Motor neuron (in vitro differentiated cells): ENCODE data around the gene CNBD2. TPM values are rescaled to one million over a fixed set of nuclear protein-coding genes. Genes with fewer than 3 reads are reported as not detected.
A peak's percentile ranks its signal among the peaks of the same experiment; 100 is the strongest.
"Not testable (repeated sequence)": the region's sequence is repeated elsewhere in the genome, so short reads cannot be mapped to it uniquely, and the experiment has no call there.

Source experiments
- ATAC-seq, 8 experiments: fragments of 200-7000 bp; cut with Tn5 transposase; replicated peaks in 6 of 8; 2 replicates each; pipeline ENCODE4 v1.8.0; 2021; ENCODE audit warnings: mild to moderate bottlenecking in 8 of 8, moderate library complexity in 8 of 8
- H3K27ac ChIP-seq, 2 donors: fragments of 250-450 bp; sonication (Bioruptor Pico); 2 replicates each; pipeline ENCODE4 v1.9.0; 2021; ENCODE audit warnings: antibody characterized with exemption in 2 of 2, mild to moderate bottlenecking in 2 of 2, moderate library complexity in 1 of 2
- H3K4me1 ChIP-seq, 2 donors: fragments of 250-450 bp; sonication (Bioruptor Pico); replicated peaks in 1 of 2; 2 replicates each; pipeline ENCODE4 v1.6.1; 2021; ENCODE audit warnings: antibody characterized with exemption in 2 of 2, mild to moderate bottlenecking in 2 of 2, moderate library complexity in 1 of 2
- H3K4me3 ChIP-seq, 5 donors: fragments of 250-450 bp; sonication (Bioruptor Pico); 2 replicates each; pipeline ENCODE4 v1.9.0; 2021; ENCODE audit warnings: antibody characterized with exemption in 5 of 5, mild to moderate bottlenecking in 5 of 5, moderate library complexity in 4 of 5
- WGBS, 10 experiments: fragments of 450-650 bp; shearing (Covaris generic); methylation state at CpG; one replicate each; pipeline ENCODE4 v1.0.0; 2022; 5-methylcytosine and 5-hydroxymethylcytosine counted together
- in situ Hi-C, 9 experiments: fragments of 400-800 bp; cut with MboI; loops; one replicate each; pipeline ENCODE4 v1.15.0; 2021; ENCODE audit warnings: low sequenced_read_pairs in 9 of 9, low pct_unique_long_range_greater_than_20kb in 2 of 9; ENCODE audit not compliant: unreplicated experiment in 9 of 9
- total RNA-seq, 8 experiments: library from RNA; unstranded; fragments of 300-600 nt; gene quantifications; 2 replicates each; pipeline versions ENCODE4 v1.2.3 to v1.2.4, GENCODE V29; 2022

The CNBD2 gene
- total RNA-seq, 8 experiments from 2014 or later, result 2.2 to 8.4 (median 3.8) TPM

GRCh38 chr20:35979544-35979943 is 11.2 kb downstream of the CNBD2 start:
- ATAC-seq, result peak in 7 of 8 experiments; percentile 51 to 82 (median 66)
- WGBS, 10 experiments, result 4 to 85% (median 55%) methylated on average over 1 to 4 of the region's 5 CpGs; no CpG with 5 or more reads in 2 of the 10 experiments

GRCh38 chr20:35981969-35982368 is 13.6 kb downstream of the CNBD2 start:
- in situ Hi-C loops, result loop anchor here in 6 of 9 experiments (25.0 kb wide), 3 partner anchors 155 to 455 kb away; no protein-coding TSS in a partner anchor
- 0 to 77% (median 50%) methylated on average over 1 to 2 of the region's 3 CpGs; no CpG with 5 or more reads in 5 of the 10 experiments for WGBS, 10 experiments
- peaks cover 0 to 6% of the 10 kb centered on the region in 2 donors for H3K4me1 ChIP-seq
- no peak overlapping the region for H3K4me3 ChIP-seq
- no peak for ATAC-seq
- no peak overlapping the region for H3K27ac ChIP-seq

More at GRCh38 chr20:35979544-35979943, 11.2 kb downstream of the CNBD2 start:
- peaks cover 0 to 6% of the 10 kb centered on the region in 2 donors for H3K4me1 ChIP-seq
- in situ Hi-C loops, result loop anchor here in 6 of 9 experiments (25.0 kb wide), 3 partner anchors 158 to 458 kb away; no protein-coding TSS in a partner anchor
- H3K27ac ChIP-seq, result no peak overlapping the region
- H3K4me3 ChIP-seq, result no peak overlapping the region

- 44 to 100% (median 87%) methylated on average over 1 to 6 of the region's 6 CpGs; no CpG with 5 or more reads in 2 of the 10 experiments for WGBS, 10 experiments
- no peak overlapping the region for H3K27ac ChIP-seq
- ATAC-seq, result no peak
- in situ Hi-C loops, result loop anchor here in 6 of 9 experiments (25.0 kb wide), 3 partner anchors 153 to 453 kb away; no protein-coding TSS in a partner anchor
- no peak overlapping the region for H3K4me3 ChIP-seq
- peaks cover 0 to 4% of the 10 kb centered on the region in 2 donors for H3K4me1 ChIP-seq
These were observed 16.0 kb downstream of the CNBD2 start for GRCh38 chr20:35984382-35984781.

GRCh38 chr20:35985806-35986205 is 17.4 kb downstream of the CNBD2 start:
- H3K27ac ChIP-seq, result no peak overlapping the region
- no peak overlapping the region for H3K4me3 ChIP-seq
- ATAC-seq, result peak in 2 of 8 experiments; percentile 53 to 87
- in situ Hi-C loops, result loop anchor here in 6 of 9 experiments (25.0 kb wide), 3 partner anchors 151 to 451 kb away; no protein-coding TSS in a partner anchor
- 0 to 100% (median 85%) methylated on average over 1 to 2 of the region's 2 CpGs for WGBS, 10 experiments
- no peaks in the 10 kb centered on the region for H3K4me1 ChIP-seq

- WGBS, 10 experiments, result 29 to 100% (median 82%) methylated on average over 1 to 2 of the region's 2 CpGs; no CpG with 5 or more reads in 2 of the 10 experiments
- ATAC-seq, result no peak
- in situ Hi-C loops, result loop anchor here in 6 of 9 experiments (25.0 kb wide), 3 partner anchors 148 to 448 kb away; no protein-coding TSS in a partner anchor
These were observed 20.6 kb downstream of the CNBD2 start for GRCh38 chr20:35988910-35989463.

GRCh38 chr20:35991142-35991771 is 22.9 kb downstream of the CNBD2 start:
- Histone ChIP-seq H3K4me1 (peaks cover 0 to 5% of the 10 kb centered on the region in 2 donors), H3K4me3 (no peak overlapping the region), H3K27ac (no peak overlapping the region)
- 0 to 35% (median 20%) methylated on average over 1 to 3 of the region's 3 CpGs; no CpG with 5 or more reads in 3 of the 10 experiments for WGBS, 10 experiments
- in situ Hi-C loops, result loop anchor here in 8 of 9 experiments (10.0 to 25.0 kb wide), 5 partner anchors 144 to 446 kb away; no protein-coding TSS in a partner anchor
- ATAC-seq, result peak in 3 of 8 experiments; percentile 38 to 40 (median 39)

More at GRCh38 chr20:35988910-35989463, 20.6 kb downstream of the CNBD2 start:
- no peak overlapping the region for H3K4me3 ChIP-seq
- peaks cover 0 to 2% of the 10 kb centered on the region in 2 donors for H3K4me1 ChIP-seq
- no peak overlapping the region for H3K27ac ChIP-seq

GRCh38 chr20:35992713-35993335 is 24.4 kb downstream of the CNBD2 start:
- in situ Hi-C loops, result loop anchor here in 8 of 9 experiments (10.0 to 25.0 kb wide), 5 partner anchors 142 to 444 kb away; no protein-coding TSS in a partner anchor
- ATAC-seq, result peak; percentile 65 to 86 (median 82)
- H3K4me1 ChIP-seq, result peaks cover 0 to 5% of the 10 kb centered on the region in 2 donors
- H3K4me3 ChIP-seq, result no peak overlapping the region
- 0 to 8% (median 0%) methylated on average over 1 to 5 of the region's 6 CpGs; no CpG with 5 or more reads in 1 of the 10 experiments for WGBS, 10 experiments
- H3K27ac ChIP-seq, result no peak overlapping the region

GRCh38 chr20:35994994-35995453 is 26.6 kb downstream of the CNBD2 start:
- 0 to 20% (median 4%) methylated on average over 1 to 6 of the region's 6 CpGs for WGBS, 10 experiments
- Histone ChIP-seq H3K4me3 (no peak overlapping the region), H3K4me1 (peaks cover 0 to 5% of the 10 kb centered on the region in 2 donors), H3K27ac (no peak overlapping the region)
- peak; percentile 82 to 99 (median 96) for ATAC-seq
- in situ Hi-C loops, result loop anchor here in 8 of 9 experiments (10.0 to 25.0 kb wide), 5 partner anchors 140 to 442 kb away; no protein-coding TSS in a partner anchor

GRCh38 chr20:35996492-35996891 is 28.1 kb downstream of the CNBD2 start:
- H3K4me1 ChIP-seq, ATAC-seq, H3K4me3 ChIP-seq, H3K27ac ChIP-seq: not testable (repeated sequence)
- in situ Hi-C loops, result loop anchor here in 8 of 9 experiments (10.0 to 25.0 kb wide), 5 partner anchors 138 to 441 kb away; no protein-coding TSS in a partner anchor
- 84 to 100% (median 92%) methylated on average over 1 to 8 of the region's 8 CpGs; no CpG with 5 or more reads in 3 of the 10 experiments for WGBS, 10 experiments

GRCh38 chr20:36001331-36001730 is 32.9 kb downstream of the CNBD2 start:
- WGBS, 10 experiments, result no CpG with 5 or more reads among the region's 34 CpGs
- H3K4me3 ChIP-seq, ATAC-seq, H3K27ac ChIP-seq, in situ Hi-C loops, H3K4me1 ChIP-seq: not testable (repeated sequence)

GRCh38 chr20:36002855-36003254 is 34.5 kb downstream of the CNBD2 start:
- H3K4me3 ChIP-seq, result no peak overlapping the region
- H3K27ac ChIP-seq, result no peak overlapping the region
- in situ Hi-C loops, result no loop called here
- no peaks in the 10 kb centered on the region for H3K4me1 ChIP-seq
- ATAC-seq, result no peak

GRCh38 chr20:36004045-36004444 is 35.7 kb downstream of the CNBD2 start:
- Histone ChIP-seq H3K4me1 (no peaks in the 10 kb centered on the region), H3K27ac (no peak overlapping the region), H3K4me3 (no peak overlapping the region)
- ATAC-seq, result peak in 2 of 8 experiments; percentile 36 to 37
- WGBS, 10 experiments, result 17 to 80% methylated on average over 1 of the region's 1 CpG; no CpG with 5 or more reads in 8 of the 10 experiments
- in situ Hi-C loops, result no loop called here
